ENCODE measurements around the gene MTCH1. TPM values are rescaled to one million over a fixed set of nuclear protein-coding genes. Genes with fewer than 3 reads are reported as not detected.

Gene MTCH1
- total RNA-seq, 1 experiment from 2014 or later, result 204 TPM

DNA sequence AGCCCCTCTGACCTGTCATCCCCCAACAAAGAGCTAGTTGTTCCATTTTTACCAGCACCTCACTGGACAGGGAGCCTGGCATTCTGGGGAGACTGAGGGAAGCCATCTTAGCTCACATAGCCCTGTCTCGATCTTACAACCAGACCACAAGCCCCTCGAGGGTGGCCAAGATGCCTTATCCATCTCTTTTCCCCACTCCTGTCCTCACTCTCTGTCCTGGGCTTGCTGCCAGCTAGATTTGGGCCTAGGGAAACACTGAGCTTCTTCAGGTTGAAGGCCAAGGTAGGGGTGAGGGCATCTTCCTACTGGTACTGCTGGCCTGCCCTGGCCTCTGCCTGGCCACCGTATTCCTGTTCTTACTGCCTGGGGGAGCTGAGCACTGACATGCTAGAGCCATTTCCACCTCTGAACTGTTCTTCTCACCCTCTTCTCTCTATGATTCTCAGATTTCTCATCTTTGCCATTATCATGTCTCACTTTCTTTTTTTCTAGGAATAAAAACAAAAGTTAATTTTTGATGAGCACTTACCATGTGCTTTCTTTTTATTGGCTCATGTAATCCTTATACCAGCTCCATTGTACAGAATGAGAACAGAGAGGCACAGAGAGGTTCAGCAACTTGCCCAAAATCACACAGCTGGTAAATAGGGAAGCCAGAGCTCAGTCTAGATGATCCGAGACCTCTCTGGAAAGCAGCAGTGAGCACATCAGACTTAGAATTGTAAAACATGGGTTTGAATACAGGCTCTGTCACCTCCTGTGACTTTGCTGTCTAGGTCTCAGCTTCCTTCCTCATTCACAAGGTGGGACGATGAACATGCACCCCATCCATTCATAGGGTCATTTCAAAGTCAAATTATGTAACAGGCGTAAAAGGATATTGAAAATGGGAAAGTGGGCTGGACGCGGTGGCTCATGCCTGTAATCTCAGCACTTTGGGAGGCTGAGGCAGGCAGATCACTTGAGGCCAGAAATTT is 48.1 kb upstream of the MTCH1 start (continued):
- TF ChIP-seq, protein P1, sequence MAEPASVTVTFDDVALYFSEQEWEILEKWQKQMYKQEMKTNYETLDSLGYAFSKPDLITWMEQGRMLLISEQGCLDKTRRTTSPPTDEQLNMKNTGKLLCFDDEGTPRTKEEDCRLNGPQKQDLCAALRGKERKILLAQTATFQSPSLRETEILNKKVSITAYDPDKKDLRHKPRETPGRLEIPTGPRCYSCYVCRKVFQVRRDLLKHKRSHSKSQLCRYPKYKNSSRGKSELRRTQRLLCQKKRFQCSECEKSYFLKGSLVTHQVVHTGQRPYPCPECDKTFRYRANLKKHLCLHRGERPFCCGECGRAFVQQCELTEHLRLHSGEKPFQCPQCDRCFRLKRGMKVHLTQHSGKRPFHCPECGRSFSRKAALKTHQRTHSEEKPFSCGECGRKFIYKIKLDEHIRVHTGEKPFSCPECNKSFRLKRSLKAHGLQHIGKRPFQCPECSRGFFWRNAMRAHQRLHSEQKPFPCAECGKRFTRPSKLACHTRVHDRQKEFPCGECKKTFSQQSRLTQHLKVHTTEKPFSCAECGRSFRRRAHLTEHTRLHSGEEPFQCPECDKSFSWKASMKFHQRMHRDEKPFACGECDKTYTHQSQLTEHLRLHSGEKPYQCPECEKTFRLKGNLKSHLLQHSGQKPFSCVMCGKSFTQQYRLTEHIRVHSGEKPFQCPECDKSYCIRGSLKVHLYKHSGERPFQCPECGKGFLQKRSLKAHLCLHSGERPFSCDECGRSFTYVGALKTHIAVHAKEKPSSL (CRISPR knock-in tag; conservative IDR thresholded peaks at IDR 0.05), result no peak
- TF ChIP-seq, protein P2, sequence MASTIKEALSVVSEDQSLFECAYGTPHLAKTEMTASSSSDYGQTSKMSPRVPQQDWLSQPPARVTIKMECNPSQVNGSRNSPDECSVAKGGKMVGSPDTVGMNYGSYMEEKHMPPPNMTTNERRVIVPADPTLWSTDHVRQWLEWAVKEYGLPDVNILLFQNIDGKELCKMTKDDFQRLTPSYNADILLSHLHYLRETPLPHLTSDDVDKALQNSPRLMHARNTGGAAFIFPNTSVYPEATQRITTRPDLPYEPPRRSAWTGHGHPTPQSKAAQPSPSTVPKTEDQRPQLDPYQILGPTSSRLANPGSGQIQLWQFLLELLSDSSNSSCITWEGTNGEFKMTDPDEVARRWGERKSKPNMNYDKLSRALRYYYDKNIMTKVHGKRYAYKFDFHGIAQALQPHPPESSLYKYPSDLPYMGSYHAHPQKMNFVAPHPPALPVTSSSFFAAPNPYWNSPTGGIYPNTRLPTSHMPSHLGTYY (CRISPR knock-in tag; IDR thresholded peaks at IDR 0.05), result no peak

DNA sequence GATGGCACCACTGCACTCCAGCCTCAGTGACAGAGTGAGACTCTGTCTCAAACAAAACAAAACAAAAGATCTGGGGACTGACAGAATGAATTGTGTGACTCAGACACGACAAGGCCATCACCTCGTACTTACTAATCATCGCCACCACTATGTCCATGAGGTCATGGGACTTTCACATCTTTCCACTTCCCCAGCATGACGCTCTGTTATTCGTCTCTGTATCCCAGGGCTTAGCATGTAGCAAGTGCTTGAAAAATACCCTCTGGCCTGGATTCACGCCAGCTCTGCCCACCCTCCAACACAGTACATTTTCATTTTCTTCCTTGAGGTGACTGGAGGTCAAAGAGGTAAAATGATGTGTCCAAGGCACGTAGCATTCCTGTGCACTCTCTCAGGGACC is 47.3 kb upstream of the MTCH1 start:
- POLR2A ChIA-PET, result no interaction called here
- TF ChIP-seq TEAD4 (CRISPR knock-in tag; IDR thresholded peaks at IDR 0.05), result no peak
- TF ChIP-seq GRHL2 (CRISPR knock-in tag; IDR thresholded peaks at IDR 0.05; ENCODE audit: insufficient replicate concordance, severe bottlenecking), result no peak
- TF ChIP-seq GTF2I (CRISPR knock-in tag; conservative IDR thresholded peaks at IDR 0.05), result no peak
- TF ChIP-seq, protein P3, sequence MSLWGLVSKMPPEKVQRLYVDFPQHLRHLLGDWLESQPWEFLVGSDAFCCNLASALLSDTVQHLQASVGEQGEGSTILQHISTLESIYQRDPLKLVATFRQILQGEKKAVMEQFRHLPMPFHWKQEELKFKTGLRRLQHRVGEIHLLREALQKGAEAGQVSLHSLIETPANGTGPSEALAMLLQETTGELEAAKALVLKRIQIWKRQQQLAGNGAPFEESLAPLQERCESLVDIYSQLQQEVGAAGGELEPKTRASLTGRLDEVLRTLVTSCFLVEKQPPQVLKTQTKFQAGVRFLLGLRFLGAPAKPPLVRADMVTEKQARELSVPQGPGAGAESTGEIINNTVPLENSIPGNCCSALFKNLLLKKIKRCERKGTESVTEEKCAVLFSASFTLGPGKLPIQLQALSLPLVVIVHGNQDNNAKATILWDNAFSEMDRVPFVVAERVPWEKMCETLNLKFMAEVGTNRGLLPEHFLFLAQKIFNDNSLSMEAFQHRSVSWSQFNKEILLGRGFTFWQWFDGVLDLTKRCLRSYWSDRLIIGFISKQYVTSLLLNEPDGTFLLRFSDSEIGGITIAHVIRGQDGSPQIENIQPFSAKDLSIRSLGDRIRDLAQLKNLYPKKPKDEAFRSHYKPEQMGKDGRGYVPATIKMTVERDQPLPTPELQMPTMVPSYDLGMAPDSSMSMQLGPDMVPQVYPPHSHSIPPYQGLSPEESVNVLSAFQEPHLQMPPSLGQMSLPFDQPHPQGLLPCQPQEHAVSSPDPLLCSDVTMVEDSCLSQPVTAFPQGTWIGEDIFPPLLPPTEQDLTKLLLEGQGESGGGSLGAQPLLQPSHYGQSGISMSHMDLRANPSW (CRISPR knock-in tag; conservative IDR thresholded peaks at IDR 0.05; ENCODE audit: low read depth), result no peak
- Mint-ChIP-seq H3K9me3 (peaks cover 13% of the 10 kb centered on the region), H3K36me3 (peaks cover 8% of the 10 kb centered on the region), H3K27me3 (ENCODE audit: low read depth) (no peaks in the 10 kb centered on the region), H3K4me3 (no peak overlapping the region), H3K27ac (no peak overlapping the region; the same call in 1 of the 2 replicates), H3K4me1 (peaks cover 3% of the 10 kb centered on the region; the same call in 1 of the 2 replicates)
- no peak for DNase-seq (ENCODE audit: low spot score)
- CTCF ChIA-PET, result interaction anchor here (1.3 to 1.9 kb wide), 2 partner anchors 18 to 177 kb away, joined by 3 to 9 read pairs; no protein-coding TSS in a partner anchor
- ATAC-seq, result no peak

DNA sequence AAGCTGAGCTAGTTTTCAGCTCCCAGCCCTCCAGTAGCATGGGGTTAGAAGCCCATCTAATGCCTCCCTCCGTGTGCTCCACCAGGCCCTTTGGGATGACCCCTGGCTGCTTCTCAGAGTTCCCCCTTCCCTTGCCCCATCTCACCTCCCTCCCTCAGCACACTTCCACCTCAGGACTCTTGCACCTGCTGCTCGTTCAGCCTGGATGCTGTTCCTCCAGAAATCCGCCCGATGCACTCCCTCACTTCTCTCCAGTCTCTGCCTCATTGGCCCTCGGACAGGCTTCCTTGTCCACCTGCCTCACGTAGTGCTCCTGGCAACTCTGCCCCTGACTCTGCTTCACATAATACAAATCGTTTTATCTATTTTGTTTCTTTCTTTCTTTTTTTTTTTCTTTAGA is 46.2 kb upstream of the MTCH1 start:
- Mint-ChIP-seq H3K9me3 (peaks cover 13% of the 10 kb centered on the region), H3K4me3 (no peak overlapping the region), H3K27me3 (ENCODE audit: low read depth) (no peaks in the 10 kb centered on the region), H3K27ac (no peak overlapping the region), H3K4me1 (0 out of 2 replicates have a peak, but pooled peaks cover 3% of the 10 kb centered on the region), H3K36me3 (peaks cover 8% of the 10 kb centered on the region)
- ChIA-PET POLR2A (interaction anchor here (0.6 to 0.7 kb wide), 2 partner anchors 105 to 354 kb away, joined by 3 to 5 read pairs; partner anchors contain the start of gene CDKN1A), CTCF (interaction anchor here (0.8 to 7.5 kb wide), 4 partner anchors 14 to 178 kb away, joined by 3 to 55 read pairs (median 6); no protein-coding TSS in a partner anchor)
- TF ChIP-seq, protein P4, sequence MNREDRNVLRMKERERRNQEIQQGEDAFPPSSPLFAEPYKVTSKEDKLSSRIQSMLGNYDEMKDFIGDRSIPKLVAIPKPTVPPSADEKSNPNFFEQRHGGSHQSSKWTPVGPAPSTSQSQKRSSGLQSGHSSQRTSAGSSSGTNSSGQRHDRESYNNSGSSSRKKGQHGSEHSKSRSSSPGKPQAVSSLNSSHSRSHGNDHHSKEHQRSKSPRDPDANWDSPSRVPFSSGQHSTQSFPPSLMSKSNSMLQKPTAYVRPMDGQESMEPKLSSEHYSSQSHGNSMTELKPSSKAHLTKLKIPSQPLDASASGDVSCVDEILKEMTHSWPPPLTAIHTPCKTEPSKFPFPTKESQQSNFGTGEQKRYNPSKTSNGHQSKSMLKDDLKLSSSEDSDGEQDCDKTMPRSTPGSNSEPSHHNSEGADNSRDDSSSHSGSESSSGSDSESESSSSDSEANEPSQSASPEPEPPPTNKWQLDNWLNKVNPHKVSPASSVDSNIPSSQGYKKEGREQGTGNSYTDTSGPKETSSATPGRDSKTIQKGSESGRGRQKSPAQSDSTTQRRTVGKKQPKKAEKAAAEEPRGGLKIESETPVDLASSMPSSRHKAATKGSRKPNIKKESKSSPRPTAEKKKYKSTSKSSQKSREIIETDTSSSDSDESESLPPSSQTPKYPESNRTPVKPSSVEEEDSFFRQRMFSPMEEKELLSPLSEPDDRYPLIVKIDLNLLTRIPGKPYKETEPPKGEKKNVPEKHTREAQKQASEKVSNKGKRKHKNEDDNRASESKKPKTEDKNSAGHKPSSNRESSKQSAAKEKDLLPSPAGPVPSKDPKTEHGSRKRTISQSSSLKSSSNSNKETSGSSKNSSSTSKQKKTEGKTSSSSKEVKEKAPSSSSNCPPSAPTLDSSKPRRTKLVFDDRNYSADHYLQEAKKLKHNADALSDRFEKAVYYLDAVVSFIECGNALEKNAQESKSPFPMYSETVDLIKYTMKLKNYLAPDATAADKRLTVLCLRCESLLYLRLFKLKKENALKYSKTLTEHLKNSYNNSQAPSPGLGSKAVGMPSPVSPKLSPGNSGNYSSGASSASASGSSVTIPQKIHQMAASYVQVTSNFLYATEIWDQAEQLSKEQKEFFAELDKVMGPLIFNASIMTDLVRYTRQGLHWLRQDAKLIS (CRISPR knock-in tag; IDR thresholded peaks at IDR 0.05; ENCODE audit: borderline replicate concordance), result no peak
- TF ChIP-seq ZNF423 (CRISPR knock-in tag; IDR thresholded peaks at IDR 0.05), result no peak
- ATAC-seq (no peak), DNase-seq (ENCODE audit: low spot score) (no peak)
